Renal pelvis (tissue), 4 donors: ENCODE measurements around the gene ADORA1. TPM values are rescaled to one million over a fixed set of nuclear protein-coding genes. Genes with fewer than 3 reads are reported as not detected.

Experiments used
- DNase-seq: peaks from one replicate; pipeline ENCODE4 v3.0.0-alpha.2; 2013
- polyA plus RNA-seq, 3 donors: library from polyadenylated mRNA; unstranded; fragments of 120-200 nt; gene quantifications; one replicate each; pipeline ENCODE4 v1.2.1, GENCODE V29; 2013; ENCODE audit not compliant: insufficient read length in 3 of 3

Gene ADORA1
- polyA plus RNA-seq, 3 donors, result 5.5 to 8.0 (median 6.2) TPM

- DNase-seq, result no peak
Observed at GRCh38 chr1:203210350-203210749, 82.8 kb downstream of the ADORA1 start.

- DNase-seq, result no peak
Observed at GRCh38 chr1:203210988-203211387, 83.5 kb downstream of the ADORA1 start.

GRCh38 chr1:203211812-203212211 is 84.3 kb downstream of the ADORA1 start:
- no peak for DNase-seq

GRCh38 chr1:203213126-203213525 is 85.6 kb downstream of the ADORA1 start:
- DNase-seq, result no peak

GRCh38 chr1:203214871-203215270 is 87.3 kb downstream of the ADORA1 start:
- no peak for DNase-seq

GRCh38 chr1:203215573-203215972 is 88.0 kb downstream of the ADORA1 start:
- DNase-seq, result no peak

- peak; percentile 80 for DNase-seq
Observed at GRCh38 chr1:203216274-203217138, 89.0 kb downstream of the ADORA1 start.

Other genes with a start within 250 kb of the ADORA1 start
- gene RABIF, start 238.6 kb upstream of the ADORA1 start, polyA plus RNA-seq, result 10 to 100 TPM; 10.4 to 13.2 (median 10.6) TPM
- 10 to 100 TPM; 38.9 to 44.0 (median 39.3) TPM for gene KLHL12, start 200.5 kb upstream of the ADORA1 start, polyA plus RNA-seq
- gene ADIPOR1, start 169.4 kb upstream of the ADORA1 start, polyA plus RNA-seq, result 10 to 100 TPM; 72.5 to 79.9 (median 74.9) TPM
- gene CYB5R1, start 160.5 kb upstream of the ADORA1 start, polyA plus RNA-seq, result 10 to 100 TPM; 44.6 to 50.6 (median 47.3) TPM
- 10 to 100 TPM; 72.6 to 78.1 (median 73.3) TPM for gene TMEM183A, start 120.4 kb upstream of the ADORA1 start, polyA plus RNA-seq
- 10 to 100 TPM in 2 of 3 donors, 1 to 10 TPM in 1; 7.4 to 15.9 (median 13.3) TPM for gene PPFIA4, start 101.2 kb upstream of the ADORA1 start, polyA plus RNA-seq
- gene MYOG, start 41.7 kb upstream of the ADORA1 start, polyA plus RNA-seq, result under 1 TPM; 0.15 to 0.34 (median 0.18) TPM
- under 1 TPM; 0.40 to 0.57 (median 0.50) TPM for gene MYBPH, start 48.1 kb downstream of the ADORA1 start, polyA plus RNA-seq
- 10 to 100 TPM in 2 of 3 donors, 1 to 10 TPM in 1; 9.7 to 16.6 (median 13.6) TPM for gene CHI3L1, start 59.0 kb downstream of the ADORA1 start, polyA plus RNA-seq
- under 1 TPM; 0.12 to 0.23 (median 0.17) TPM for gene CHIT1, start 101.9 kb downstream of the ADORA1 start, polyA plus RNA-seq
- gene BTG2, start 177.8 kb downstream of the ADORA1 start, polyA plus RNA-seq, result 100 to 1,000 TPM in 2 of 3 donors, 10 to 100 TPM in 1; 91.8 to 119 (median 100) TPM
- 10 to 100 TPM; 30.8 to 48.2 (median 36.7) TPM for gene FMOD, start 223.4 kb downstream of the ADORA1 start, polyA plus RNA-seq